K562 (cell line): ENCODE measurements around the gene C1orf56. TPM values are rescaled to one million over a fixed set of nuclear protein-coding genes. Genes with fewer than 3 reads are reported as not detected.

Experiments
- ATF2 ChIP-seq: sonication (generic); formaldehyde crosslinking; IDR thresholded peaks from 2 replicates; pipeline ENCODE4 v1.8.1; 2022; ENCODE audit warnings: missing genetic modification reagents
- BMI1 ChIP-seq: fragments of 150-350 bp; IDR thresholded peaks from 2 replicates; pipeline ENCODE4 v1.6.1; 2014; ENCODE audit warnings: low read length
- CCAR2 ChIP-seq: fragments of 200-400 bp; formaldehyde crosslinking; IDR thresholded peaks from 2 replicates; pipeline ENCODE4 v1.6.1; 2017; ENCODE audit warnings: mild to moderate bottlenecking, low read depth, low read length
- GATAD2B ChIP-seq: fragments of 450-650 bp; IDR thresholded peaks from 2 replicates; pipeline ENCODE4 v1.6.1; 2017; ENCODE audit warnings: mild to moderate bottlenecking, borderline replicate concordance
- JUNB ChIP-seq: fragments of 450-650 bp; formaldehyde crosslinking; conservative IDR thresholded peaks from 2 replicates; pipeline ENCODE4 v1.4.0; 2020; ENCODE audit warnings: mild to moderate bottlenecking
- MCM2 ChIP-seq: fragments of 450-650 bp; IDR thresholded peaks from 2 replicates; pipeline ENCODE4 v1.6.1; 2017; ENCODE audit warnings: low read depth, mild to moderate bottlenecking
- MECOM ChIP-seq: fragments of 250-450 bp; sonication (Bioruptor Pico); IDR thresholded peaks from 2 replicates; pipeline ENCODE4 v1.8.0; 2022; ENCODE audit warnings: inconsistent platforms
- NCOA1 ChIP-seq: fragments of 450-650 bp; IDR thresholded peaks from 2 replicates; pipeline ENCODE4 v1.6.1; 2016; ENCODE audit warnings: low read depth
- NCOA4 ChIP-seq: fragments of 450-650 bp; IDR thresholded peaks from 2 replicates; pipeline ENCODE4 v1.6.1; 2018; ENCODE audit warnings: mild to moderate bottlenecking; ENCODE audit not compliant: partially characterized antibody
- NFIC ChIP-seq: fragments of 450-650 bp; IDR thresholded peaks from 2 replicates; pipeline ENCODE4 v1.6.1; 2017; ENCODE audit warnings: mild to moderate bottlenecking, inconsistent platforms
- STAG1 ChIP-seq: sonication (generic); formaldehyde crosslinking; IDR thresholded peaks from 2 replicates; pipeline ENCODE4 v1.5.0; 2020; ENCODE audit warnings: missing genetic modification reagents, borderline replicate concordance
- TCFL5 ChIP-seq: fragments of 250-450 bp; sonication (Bioruptor Pico); conservative IDR thresholded peaks from 2 replicates; pipeline ENCODE4 v1.6.1; 2021; ENCODE audit warnings: mild to moderate bottlenecking, moderate library complexity, matching md5 sums
- TFAP4 ChIP-seq: sonication (generic); formaldehyde crosslinking; IDR thresholded peaks from 2 replicates; pipeline ENCODE4 v1.8.0; 2022; ENCODE audit warnings: missing genetic modification reagents, mild to moderate bottlenecking, moderate library complexity, borderline replicate concordance
- ZFP36 ChIP-seq: fragments of 150-350 bp; IDR thresholded peaks from 2 replicates; pipeline ENCODE4 v1.6.1; 2018; ENCODE audit warnings: low read length, low read depth; ENCODE audit not compliant: partially characterized antibody
- ZKSCAN8 ChIP-seq: fragments of 200-800 bp; sonication (Bioruptor generic); IDR thresholded peaks from 2 replicates; pipeline ENCODE4 v1.6.1; 2016; ENCODE audit warnings: missing genetic modification characterization, missing compliant biosample characterization
- ZNF212 ChIP-seq: fragments of 450-650 bp; formaldehyde crosslinking; IDR thresholded peaks from 2 replicates; pipeline ENCODE4 v1.4.0; 2020; ENCODE audit warnings: mild to moderate bottlenecking
- ZNF253 ChIP-seq: fragments of 250-450 bp; sonication (Bioruptor Pico); conservative IDR thresholded peaks from 2 replicates; pipeline ENCODE4 v1.6.1; 2021; ENCODE audit warnings: mild to moderate bottlenecking
- ZNF436 ChIP-seq: fragments of 250-450, 450-650 bp; sonication (Bioruptor Pico); formaldehyde crosslinking; IDR thresholded peaks from 2 replicates; pipeline ENCODE4 v1.7.0; 2020; ENCODE audit warnings: mild to moderate bottlenecking
- ZNF561 ChIP-seq: fragments of 450-650 bp; formaldehyde crosslinking; conservative IDR thresholded peaks from 2 replicates; pipeline ENCODE4 v1.4.0; 2020; ENCODE audit warnings: mild to moderate bottlenecking, moderate library complexity
- ZNF707 ChIP-seq: fragments of 250-450 bp; sonication (Bioruptor Pico); conservative IDR thresholded peaks from 2 replicates; pipeline ENCODE4 v1.8.0; 2022; ENCODE audit warnings: inconsistent platforms, mild to moderate bottlenecking, moderate library complexity
- ZNF740 ChIP-seq, 3 experiments: fragments of 200-800 bp in 1 of 3; sonication (Bioruptor generic) in 1 of 3; sonication (generic) in 1 of 3; formaldehyde crosslinking in 1 of 3; IDR thresholded peaks; 2 replicates each; pipeline versions ENCODE4 v1.6.1 to v1.8.0; 2016 to 2022; ENCODE audit warnings: mild to moderate bottlenecking in 2 of 3, missing compliant biosample characterization in 2 of 3, missing genetic modification characterization in 2 of 3, missing genetic modification reagents in 1 of 3
- polyA plus RNA-seq, 8 experiments: library from polyadenylated mRNA; depleted of rRNA in 4 of 8; stranded (reverse) in 5 of 8; unstranded in 3 of 8; fragments of >200 nt; fragmentation: Nextera tagmentation in 2 of 8; fragmentation: Illumina TruSeq in 1 of 8; extraction: Ambion mirVana in 2 of 8; extraction: Trizol in 1 of 8; gene quantifications; 2 replicates each; pipeline versions ENCODE4 v1.2.1 to v1.2.3, GENCODE V29; 2011 to 2014; ENCODE audit warnings: inconsistent platforms in 1 of 8, missing spikeins in 1 of 8
- total RNA-seq, 7 experiments: library from RNA; depleted of rRNA in 6 of 7; stranded (reverse); fragments of >200 nt in 6 of 7; fragmentation: Illumina TruSeq in 2 of 7; extraction: Trizol in 2 of 7; gene quantifications; 2 replicates each; pipeline versions ENCODE4 v1.2.1 to v1.2.3, GENCODE V29; 2011 to 2021; ENCODE audit warnings: low replicate concordance in 1 of 7

C1orf56 gene
- total and polyA plus RNA-seq, 9 of the 15 experiments (the other 6 are each of a cell fraction or from before 2014, with no cell fraction given) = 0.18 to 15.7 (median 1.1) TPM

- TF ChIP-seq ATF2 (CRISPR knock-in tag) (no peak), NCOA1 (peak; percentile 68; the same call in 1 of the 2 replicates), ZNF436 (peak; percentile 28; the same call in 1 of the 2 replicates), ZNF212 (CRISPR knock-in tag) (0 out of 2 replicates have a peak, but pooled peaks have one; percentile 60), JUNB (CRISPR knock-in tag) (0 out of 2 replicates have a peak, but pooled peaks have one; percentile 31), NCOA4 (no peak), ZNF561 (CRISPR knock-in tag) (no peak), ZKSCAN8 (CRISPR knock-in tag) (no peak), MECOM (no peak), MCM2 (no peak), TFAP4 (CRISPR knock-in tag) (peak; percentile 94), ZNF740 (CRISPR knock-in tag; IDR thresholded peaks at IDR 0.05) (peak; percentile 95), ZNF740 (tag; IDR thresholded peaks at IDR 0.05) (peak in 1 of 2 experiments; percentile 71; a peak in 2 of 4 replicates), CCAR2 (no peak), BMI1 (no peak), ZFP36 (no peak), STAG1 (CRISPR knock-in tag) (0 out of 2 replicates have a peak, but pooled peaks have one; percentile 46), NFIC (peak; percentile 41), GATAD2B (no peak), TCFL5 (CRISPR knock-in tag) (no peak), ZNF253 (CRISPR knock-in tag) (no peak), ZNF707 (no peak)
These were observed 11.8 kb downstream of the C1orf56 start, which contains the start of gene CDC42SE1 (continued) for GRCh38 chr1:151059109-151060006.
